ENCODE results near the gene PLAAT2.
"Not testable (repeated sequence)": the region's sequence is repeated elsewhere in the genome, so short reads cannot be mapped to it uniquely, and the experiment has no call there.

The PLAAT2 gene

GRCh38 chr11:63563201-63564055 is at the start of gene PLAAT2:
TSS of gene PLAAT2 (minus strand) at chr11:63563379. CDS start at chr11:63563324, 55 bp downstream.
- in situ Hi-C loops (cut with HindIII; ENCODE audit: low sequenced_read_pairs): loop anchor here (5.0 kb wide), 1 partner anchor 99 kb away; no protein-coding TSS in a partner anchor

- in situ Hi-C loops (cut with HindIII; ENCODE audit: low sequenced_read_pairs): no loop called here
Measured at GRCh38 chr11:63612181-63612580, 49.0 kb upstream of the PLAAT2 start.

GRCh38 chr11:63611395-63611747 is 48.2 kb upstream of the PLAAT2 start:
- in situ Hi-C loops (cut with HindIII; ENCODE audit: low sequenced_read_pairs): no loop called here

- in situ Hi-C loops (cut with HindIII; ENCODE audit: low sequenced_read_pairs): no loop called here
Measured at GRCh38 chr11:63610604-63611394, 47.6 kb upstream of the PLAAT2 start.

- in situ Hi-C loops (cut with HindIII; ENCODE audit: low sequenced_read_pairs): no loop called here
Measured at GRCh38 chr11:63609971-63610580, 46.9 kb upstream of the PLAAT2 start.

GRCh38 chr11:63609536-63609935 is 46.4 kb upstream of the PLAAT2 start:
- in situ Hi-C loops (cut with HindIII; ENCODE audit: low sequenced_read_pairs): no loop called here

GRCh38 chr11:63608353-63609345 is 45.5 kb upstream of the PLAAT2 start:
- in situ Hi-C loops (cut with HindIII; ENCODE audit: low sequenced_read_pairs): no loop called here

- in situ Hi-C loops (cut with HindIII; ENCODE audit: low sequenced_read_pairs): no loop called here
Measured at GRCh38 chr11:63603180-63603518, 40.0 kb upstream of the PLAAT2 start.

DNA sequence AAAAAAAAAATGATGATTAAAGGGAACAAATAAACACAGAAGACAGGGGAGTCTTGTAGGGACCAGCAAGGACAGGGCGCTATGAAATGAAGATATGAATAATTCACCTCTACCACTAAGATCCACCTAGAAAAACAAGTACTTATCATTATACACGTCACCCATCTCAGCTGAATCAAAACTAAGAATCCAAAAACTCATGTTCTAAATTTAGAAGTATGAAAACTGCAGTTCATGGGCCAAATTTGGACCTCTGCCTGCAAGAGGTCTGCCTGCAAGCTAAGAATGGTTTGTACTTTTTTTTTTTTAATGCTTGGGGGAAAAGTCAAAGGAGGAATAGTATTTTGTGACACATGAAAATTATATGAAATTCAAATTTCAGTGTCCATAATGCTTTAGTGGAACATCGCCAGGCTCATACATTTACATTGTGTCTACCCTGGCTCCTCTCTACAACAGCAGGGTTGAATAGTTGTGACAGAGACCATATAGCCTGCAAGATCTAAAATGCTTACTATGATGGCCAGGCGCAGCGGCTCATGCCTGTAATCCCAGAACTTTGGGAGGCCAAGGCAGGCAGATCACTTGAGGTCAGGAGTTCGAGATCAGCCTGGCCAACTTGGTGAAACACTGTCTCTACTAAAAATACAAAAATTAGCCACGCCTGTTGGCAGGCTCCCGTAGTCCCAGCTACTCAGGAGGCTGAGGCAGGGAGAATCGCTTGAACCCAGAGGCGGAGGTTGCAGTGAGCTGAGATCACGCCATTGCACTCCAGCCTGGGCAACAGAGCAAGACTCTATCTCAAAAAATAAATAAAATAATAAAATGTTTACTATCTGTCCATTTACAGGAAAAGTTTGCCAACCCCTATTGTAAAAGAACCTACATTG is 39.4 kb upstream of the PLAAT2 start:
- in situ Hi-C loops (cut with HindIII; ENCODE audit: low sequenced_read_pairs): not testable (repeated sequence)

GRCh38 chr11:63599211-63600122 is 36.3 kb upstream of the PLAAT2 start:
- in situ Hi-C loops (cut with HindIII; ENCODE audit: low sequenced_read_pairs): no loop called here

DNA sequence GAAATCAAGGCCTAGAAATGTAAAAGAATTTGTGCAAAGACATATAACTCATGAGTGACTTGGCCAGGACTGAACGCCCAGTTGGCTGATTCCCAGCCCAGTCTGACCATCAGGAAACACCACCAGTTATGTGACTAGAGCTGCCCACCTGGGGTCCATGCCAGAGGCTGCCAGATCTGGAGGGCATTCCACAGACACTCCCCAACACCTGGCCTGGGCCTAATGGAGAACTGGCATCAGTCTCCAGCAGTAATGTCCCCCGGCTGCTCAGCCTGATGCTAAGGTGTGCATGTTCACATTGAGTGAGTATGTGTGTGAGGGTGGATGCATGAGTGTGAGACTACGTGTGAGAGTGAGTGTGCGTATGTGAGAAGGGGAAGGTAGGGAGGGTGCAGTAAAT is 35.4 kb upstream of the PLAAT2 start:
- in situ Hi-C loops (cut with HindIII; ENCODE audit: low sequenced_read_pairs): no loop called here

GRCh38 chr11:63595296-63595695 is 32.1 kb upstream of the PLAAT2 start:
- in situ Hi-C loops (cut with HindIII; ENCODE audit: low sequenced_read_pairs): no loop called here

GRCh38 chr11:63592975-63593395 is 29.8 kb upstream of the PLAAT2 start:
- in situ Hi-C loops (cut with HindIII; ENCODE audit: low sequenced_read_pairs): loop anchor here (5.0 kb wide), 2 partner anchors 34 to 61 kb away; no protein-coding TSS in a partner anchor

DNA sequence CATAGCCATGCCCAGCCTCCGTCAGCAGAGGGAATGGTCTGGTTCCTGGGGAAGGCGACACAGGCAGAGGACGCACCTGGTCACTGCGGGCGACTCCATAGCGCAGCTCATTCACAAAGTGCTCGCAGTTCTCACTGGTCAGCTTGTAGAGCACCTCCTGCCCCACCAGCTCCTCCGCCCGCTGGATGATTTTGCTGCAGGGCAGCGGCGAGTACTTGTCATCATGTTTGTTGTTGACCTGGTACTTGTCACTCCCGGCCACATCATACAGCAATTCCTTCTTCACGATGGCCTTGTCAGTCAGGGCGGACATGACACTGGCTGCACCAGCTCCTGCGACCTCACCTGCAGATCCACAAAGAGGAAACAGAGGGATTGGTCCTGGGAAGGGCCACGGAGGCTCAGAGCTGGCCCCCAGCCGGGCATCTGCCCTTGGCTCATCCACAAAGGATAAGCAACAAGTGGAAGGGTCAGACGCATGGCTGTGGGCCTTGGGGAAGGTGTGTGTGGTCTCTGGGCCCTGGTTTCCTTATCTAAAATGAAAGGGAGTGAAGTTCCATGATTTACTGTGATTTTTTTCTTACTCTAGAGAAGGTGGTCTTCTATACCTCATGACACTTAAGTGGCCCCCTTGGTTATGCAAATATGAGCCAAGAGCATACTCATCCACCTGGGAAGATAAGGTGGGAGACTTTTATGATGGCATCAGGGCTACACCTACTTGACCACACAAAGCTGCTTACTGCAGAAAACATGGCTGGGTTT is 27.0 kb upstream of the PLAAT2 start:
- in situ Hi-C loops (cut with HindIII; ENCODE audit: low sequenced_read_pairs): loop anchor here (5.0 kb wide), 2 partner anchors 37 to 58 kb away; no protein-coding TSS in a partner anchor

DNA sequence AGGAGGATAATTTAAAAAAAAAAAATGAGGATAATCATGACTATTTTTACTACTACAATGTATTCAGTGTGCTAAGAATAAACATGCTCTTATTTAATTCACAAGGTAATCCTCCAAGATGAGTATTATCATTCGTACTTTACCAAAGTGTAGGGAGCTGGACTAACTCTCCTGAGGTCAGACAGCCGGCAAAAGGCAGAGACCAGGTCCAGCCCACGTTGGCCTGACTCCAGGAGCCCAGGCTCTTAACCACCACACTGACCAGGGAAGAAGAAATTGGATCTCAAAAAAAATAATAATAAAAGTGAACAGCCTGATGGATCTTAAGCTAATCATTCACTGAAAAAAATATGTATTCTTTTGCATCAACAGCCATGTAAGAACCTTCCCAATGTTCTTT is 25.8 kb upstream of the PLAAT2 start:
- in situ Hi-C loops (cut with HindIII; ENCODE audit: low sequenced_read_pairs): no loop called here

- in situ Hi-C loops (cut with HindIII; ENCODE audit: low sequenced_read_pairs): no loop called here
Measured at GRCh38 chr11:63586451-63587166, 23.4 kb upstream of the PLAAT2 start.

GRCh38 chr11:63583357-63583677 is 20.1 kb upstream of the PLAAT2 start:
- in situ Hi-C loops (cut with HindIII; ENCODE audit: low sequenced_read_pairs): no loop called here

Measured in endothelial cell of hepatic sinusoid (primary cell).